Measurements from ENCODE around the gene CPE. TPM values are rescaled to one million over a fixed set of nuclear protein-coding genes. Genes with fewer than 3 reads are reported as not detected.

CPE gene
- total RNA-seq, 4 donors from 2014 or later = 23.6 to 31.3 (median 25.8) TPM

GRCh38 chr4:165393704-165394103 is 14.9 kb downstream of the CPE start:
- no peaks in the 10 kb centered on the region for H3K4me1 ChIP-seq
- no peaks in the 10 kb centered on the region for H3K36me3 ChIP-seq
- TF ChIP-seq CTCF (IDR thresholded peaks at IDR 0.05) (no peak), POLR2A (IDR thresholded peaks at IDR 0.05) (no peak)
- no peak for DNase-seq
- H3K9me3 ChIP-seq = no peaks in the 10 kb centered on the region
- no peak overlapping the region for H3K27ac ChIP-seq
- no peak overlapping the region for H3K4me3 ChIP-seq
- H3K27me3 ChIP-seq = no peaks in the 10 kb centered on the region

- no peak for TF ChIP-seq POLR2A (IDR thresholded peaks at IDR 0.05)
- TF ChIP-seq CTCF (IDR thresholded peaks at IDR 0.05) = no peak
- Histone ChIP-seq H3K4me1 (no peaks in the 10 kb centered on the region), H3K36me3 (no peaks in the 10 kb centered on the region), H3K4me3 (no peak overlapping the region), H3K27ac (no peak overlapping the region), H3K9me3 (no peaks in the 10 kb centered on the region), H3K27me3 (no peaks in the 10 kb centered on the region)
- no peak for DNase-seq
These were observed 15.5 kb downstream of the CPE start for GRCh38 chr4:165394275-165394674.

- no peak overlapping the region for H3K4me3 ChIP-seq
- no peak for TF ChIP-seq POLR2A (IDR thresholded peaks at IDR 0.05)
- TF ChIP-seq CTCF (IDR thresholded peaks at IDR 0.05) = no peak
- no peaks in the 10 kb centered on the region for H3K9me3 ChIP-seq
- DNase-seq = no peak
- no peaks in the 10 kb centered on the region for H3K27me3 ChIP-seq
- no peaks in the 10 kb centered on the region for H3K36me3 ChIP-seq
- no peak overlapping the region for H3K27ac ChIP-seq
- no peaks in the 10 kb centered on the region for H3K4me1 ChIP-seq
These were observed 19.8 kb downstream of the CPE start for GRCh38 chr4:165398570-165398969.

GRCh38 chr4:165402375-165402774 is 23.6 kb downstream of the CPE start:
- no peak for DNase-seq
- Histone ChIP-seq H3K4me3 (no peak overlapping the region), H3K9me3 (no peaks in the 10 kb centered on the region), H3K36me3 (no peaks in the 10 kb centered on the region), H3K27ac (no peak overlapping the region), H3K27me3 (no peaks in the 10 kb centered on the region), H3K4me1 (no peaks in the 10 kb centered on the region)
- TF ChIP-seq POLR2A (IDR thresholded peaks at IDR 0.05) (no peak), CTCF (IDR thresholded peaks at IDR 0.05) (no peak)

- Histone ChIP-seq H3K36me3 (no peaks in the 10 kb centered on the region), H3K27ac (no peak overlapping the region), H3K4me1 (no peaks in the 10 kb centered on the region), H3K27me3 (no peaks in the 10 kb centered on the region), H3K9me3 (no peaks in the 10 kb centered on the region), H3K4me3 (no peak overlapping the region)
- DNase-seq = no peak
- no peak for TF ChIP-seq POLR2A (IDR thresholded peaks at IDR 0.05)
- no peak for TF ChIP-seq CTCF (IDR thresholded peaks at IDR 0.05)
These were observed 24.2 kb downstream of the CPE start for GRCh38 chr4:165403048-165403447.

- no peak overlapping the region for H3K4me3 ChIP-seq
- no peak overlapping the region for H3K27ac ChIP-seq
- no peaks in the 10 kb centered on the region for H3K9me3 ChIP-seq
- H3K4me1 ChIP-seq = no peaks in the 10 kb centered on the region
- DNase-seq = no peak
- H3K36me3 ChIP-seq = no peaks in the 10 kb centered on the region
- no peaks in the 10 kb centered on the region for H3K27me3 ChIP-seq
- TF ChIP-seq CTCF (IDR thresholded peaks at IDR 0.05) = no peak
These were observed 24.8 kb downstream of the CPE start for GRCh38 chr4:165403637-165404036.
